HEK293 (cell line): ENCODE measurements around the gene ZFAND3.

Experiments used
- HOXD13 ChIP-seq: sonication (generic); formaldehyde crosslinking; IDR thresholded peaks from 2 replicates; pipeline ENCODE4 v1.8.0; 2022; ENCODE audit warnings: missing genetic modification reagents, borderline replicate concordance
- SETDB1 ChIP-seq: IDR thresholded peaks from one replicate; pipeline ENCODE4 v1.6.1; 2017; ENCODE audit warnings: mild to moderate bottlenecking, low read length, moderate library complexity, mixed read lengths; ENCODE audit not compliant: insufficient read length
- YY1 ChIP-seq: fragments of 450-650 bp; formaldehyde crosslinking; IDR thresholded peaks from 2 replicates; pipeline ENCODE4 v1.5.1; 2018; ENCODE audit warnings: missing biosample characterization, missing genetic modification characterization
- ZBTB1 ChIP-seq: fragments of 450-650 bp; formaldehyde crosslinking; IDR thresholded peaks from 2 replicates; pipeline ENCODE4 v1.5.1; 2016; ENCODE audit warnings: missing biosample characterization, missing genetic modification characterization
- ZNF175 ChIP-seq: fragments of 450-650 bp; formaldehyde crosslinking; IDR thresholded peaks from 2 replicates; pipeline ENCODE4 v1.5.1; 2016; ENCODE audit warnings: missing biosample characterization, missing genetic modification characterization
- ZNF501 ChIP-seq: fragments of 450-650 bp; formaldehyde crosslinking; IDR thresholded peaks from 2 replicates; pipeline ENCODE4 v1.5.1; 2016; ENCODE audit warnings: missing biosample characterization, missing genetic modification characterization
- ZNF555 ChIP-seq: fragments of 450-650 bp; formaldehyde crosslinking; conservative IDR thresholded peaks from 2 replicates; pipeline ENCODE4 v1.5.1; 2017; ENCODE audit warnings: missing biosample characterization, mild to moderate bottlenecking, missing genetic modification characterization, inconsistent platforms
- ZNF571 ChIP-seq: fragments of 450-650 bp; formaldehyde crosslinking; IDR thresholded peaks from 2 replicates; pipeline ENCODE4 v1.5.0; 2017; ENCODE audit warnings: missing biosample characterization, missing genetic modification characterization
- ZNF639 ChIP-seq: fragments of 450-650 bp; formaldehyde crosslinking; IDR thresholded peaks from 2 replicates; pipeline ENCODE4 v1.5.1; 2016; ENCODE audit warnings: missing biosample characterization, missing genetic modification characterization
- ZNF776 ChIP-seq: fragments of 450-650 bp; formaldehyde crosslinking; IDR thresholded peaks from 2 replicates; pipeline ENCODE4 v1.5.0; 2017; ENCODE audit warnings: missing biosample characterization, missing genetic modification characterization, borderline replicate concordance
- TF ChIP-seq, protein P1 (sequence below): fragments of 450-650 bp; formaldehyde crosslinking; IDR thresholded peaks from 2 replicates; pipeline ENCODE4 v1.5.1; 2016; ENCODE audit warnings: missing biosample characterization, missing genetic modification characterization
- TF ChIP-seq, protein P2 (sequence below): fragments of 450-650 bp; formaldehyde crosslinking; IDR thresholded peaks from 2 replicates; pipeline ENCODE4 v1.5.1; 2016; ENCODE audit warnings: missing biosample characterization, missing genetic modification characterization
- TF ChIP-seq, protein P3 (sequence below): fragments of 450-650 bp; formaldehyde crosslinking; IDR thresholded peaks from 2 replicates; pipeline ENCODE4 v1.5.1; 2016; ENCODE audit warnings: missing biosample characterization, missing genetic modification characterization, low read depth

- TF ChIP-seq, protein P1, sequence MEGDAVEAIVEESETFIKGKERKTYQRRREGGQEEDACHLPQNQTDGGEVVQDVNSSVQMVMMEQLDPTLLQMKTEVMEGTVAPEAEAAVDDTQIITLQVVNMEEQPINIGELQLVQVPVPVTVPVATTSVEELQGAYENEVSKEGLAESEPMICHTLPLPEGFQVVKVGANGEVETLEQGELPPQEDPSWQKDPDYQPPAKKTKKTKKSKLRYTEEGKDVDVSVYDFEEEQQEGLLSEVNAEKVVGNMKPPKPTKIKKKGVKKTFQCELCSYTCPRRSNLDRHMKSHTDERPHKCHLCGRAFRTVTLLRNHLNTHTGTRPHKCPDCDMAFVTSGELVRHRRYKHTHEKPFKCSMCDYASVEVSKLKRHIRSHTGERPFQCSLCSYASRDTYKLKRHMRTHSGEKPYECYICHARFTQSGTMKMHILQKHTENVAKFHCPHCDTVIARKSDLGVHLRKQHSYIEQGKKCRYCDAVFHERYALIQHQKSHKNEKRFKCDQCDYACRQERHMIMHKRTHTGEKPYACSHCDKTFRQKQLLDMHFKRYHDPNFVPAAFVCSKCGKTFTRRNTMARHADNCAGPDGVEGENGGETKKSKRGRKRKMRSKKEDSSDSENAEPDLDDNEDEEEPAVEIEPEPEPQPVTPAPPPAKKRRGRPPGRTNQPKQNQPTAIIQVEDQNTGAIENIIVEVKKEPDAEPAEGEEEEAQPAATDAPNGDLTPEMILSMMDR (tag by site-specific recombination): no peak
- TF ChIP-seq, protein P2, sequence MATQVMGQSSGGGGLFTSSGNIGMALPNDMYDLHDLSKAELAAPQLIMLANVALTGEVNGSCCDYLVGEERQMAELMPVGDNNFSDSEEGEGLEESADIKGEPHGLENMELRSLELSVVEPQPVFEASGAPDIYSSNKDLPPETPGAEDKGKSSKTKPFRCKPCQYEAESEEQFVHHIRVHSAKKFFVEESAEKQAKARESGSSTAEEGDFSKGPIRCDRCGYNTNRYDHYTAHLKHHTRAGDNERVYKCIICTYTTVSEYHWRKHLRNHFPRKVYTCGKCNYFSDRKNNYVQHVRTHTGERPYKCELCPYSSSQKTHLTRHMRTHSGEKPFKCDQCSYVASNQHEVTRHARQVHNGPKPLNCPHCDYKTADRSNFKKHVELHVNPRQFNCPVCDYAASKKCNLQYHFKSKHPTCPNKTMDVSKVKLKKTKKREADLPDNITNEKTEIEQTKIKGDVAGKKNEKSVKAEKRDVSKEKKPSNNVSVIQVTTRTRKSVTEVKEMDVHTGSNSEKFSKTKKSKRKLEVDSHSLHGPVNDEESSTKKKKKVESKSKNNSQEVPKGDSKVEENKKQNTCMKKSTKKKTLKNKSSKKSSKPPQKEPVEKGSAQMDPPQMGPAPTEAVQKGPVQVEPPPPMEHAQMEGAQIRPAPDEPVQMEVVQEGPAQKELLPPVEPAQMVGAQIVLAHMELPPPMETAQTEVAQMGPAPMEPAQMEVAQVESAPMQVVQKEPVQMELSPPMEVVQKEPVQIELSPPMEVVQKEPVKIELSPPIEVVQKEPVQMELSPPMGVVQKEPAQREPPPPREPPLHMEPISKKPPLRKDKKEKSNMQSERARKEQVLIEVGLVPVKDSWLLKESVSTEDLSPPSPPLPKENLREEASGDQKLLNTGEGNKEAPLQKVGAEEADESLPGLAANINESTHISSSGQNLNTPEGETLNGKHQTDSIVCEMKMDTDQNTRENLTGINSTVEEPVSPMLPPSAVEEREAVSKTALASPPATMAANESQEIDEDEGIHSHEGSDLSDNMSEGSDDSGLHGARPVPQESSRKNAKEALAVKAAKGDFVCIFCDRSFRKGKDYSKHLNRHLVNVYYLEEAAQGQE (tag by site-specific recombination): no peak
- TF ChIP-seq ZNF639 (tag by site-specific recombination) (no peak), ZNF776 (tag by site-specific recombination) (no peak), ZNF175 (no peak), ZNF571 (no peak), ZNF555 (tag by site-specific recombination) (no peak), ZBTB1 (tag by site-specific recombination) (no peak), ZNF501 (no peak), SETDB1 (no peak), HOXD13 (CRISPR knock-in tag) (no peak), YY1 (tag by site-specific recombination) (no peak)
- TF ChIP-seq, protein P3, sequence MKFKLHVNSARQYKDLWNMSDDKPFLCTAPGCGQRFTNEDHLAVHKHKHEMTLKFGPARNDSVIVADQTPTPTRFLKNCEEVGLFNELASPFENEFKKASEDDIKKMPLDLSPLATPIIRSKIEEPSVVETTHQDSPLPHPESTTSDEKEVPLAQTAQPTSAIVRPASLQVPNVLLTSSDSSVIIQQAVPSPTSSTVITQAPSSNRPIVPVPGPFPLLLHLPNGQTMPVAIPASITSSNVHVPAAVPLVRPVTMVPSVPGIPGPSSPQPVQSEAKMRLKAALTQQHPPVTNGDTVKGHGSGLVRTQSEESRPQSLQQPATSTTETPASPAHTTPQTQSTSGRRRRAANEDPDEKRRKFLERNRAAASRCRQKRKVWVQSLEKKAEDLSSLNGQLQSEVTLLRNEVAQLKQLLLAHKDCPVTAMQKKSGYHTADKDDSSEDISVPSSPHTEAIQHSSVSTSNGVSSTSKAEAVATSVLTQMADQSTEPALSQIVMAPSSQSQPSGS (tag by site-specific recombination): no peak
Observed at GRCh38 chr6:38022688-38023087, 203.2 kb downstream of the ZFAND3 start.
